Cardiac septum (tissue), 1 donor: ENCODE measurements around the gene CEP162. TPM values are rescaled to one million over a fixed set of nuclear protein-coding genes. Genes with fewer than 3 reads are reported as not detected.
"Not testable (repeated sequence)": the region's sequence is repeated elsewhere in the genome, so short reads cannot be mapped to it uniquely, and the experiment has no call there.

ENCODE experiments used
- DNase-seq: peaks from one replicate; pipeline ENCODE4 v3.0.0-alpha.2; 2020; ENCODE audit warnings: low spot score
- intact Hi-C: fragments of 100-400 bp; cut with DNase I; formaldehyde crosslinking; loops from one replicate; pipeline ENCODE4 v1.14.0; 2022
- total RNA-seq: library from RNA; stranded (reverse); fragmentation: NEBNext Ultra II Directional; extraction: Animal tissue kit (Norgen Biotek cat#: 25700); gene quantifications from one replicate; pipeline ENCODE4 v1.2.1, GENCODE V29; 2021
- donor health status: DM: no; HTN: no; CAD: no.

CEP162 gene
- total RNA-seq, 1 donor from 2014 or later = 4.3 TPM

DNA sequence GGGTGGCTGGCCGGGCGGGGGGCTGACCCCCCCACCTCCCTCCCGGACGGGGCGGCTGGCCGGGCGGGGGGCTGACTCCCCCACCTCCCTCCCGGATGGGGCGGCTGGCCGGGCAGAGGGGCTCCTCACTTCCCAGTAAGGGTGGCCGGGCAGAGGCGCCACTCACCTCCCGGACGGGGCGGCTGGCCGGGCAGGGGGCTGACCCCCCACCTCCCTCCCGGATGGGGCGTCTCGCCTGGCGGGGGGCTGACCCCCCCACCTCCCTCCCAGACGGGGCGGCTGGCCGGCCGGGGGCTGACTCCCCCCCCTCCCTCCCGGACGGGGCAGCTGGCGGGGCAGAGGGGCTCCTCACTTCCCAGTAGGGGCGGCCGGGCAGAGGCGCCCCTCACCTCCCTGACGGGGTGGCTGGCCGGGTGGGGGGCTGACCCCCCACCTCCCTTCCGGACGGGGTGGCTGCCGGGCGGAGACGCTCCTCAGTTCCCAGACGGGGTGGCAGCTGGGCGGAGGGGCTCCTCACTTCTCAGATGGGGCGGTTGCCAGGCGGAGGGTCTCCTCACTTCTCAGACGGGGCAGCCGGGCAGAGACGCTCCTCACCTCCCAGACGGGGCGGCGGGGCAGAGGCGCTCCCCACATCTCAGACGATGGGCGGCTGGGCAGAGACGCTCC lies 17.1 kb upstream of the CEP162 start:
- DNase-seq, intact Hi-C loops: not testable (repeated sequence)

DNA sequence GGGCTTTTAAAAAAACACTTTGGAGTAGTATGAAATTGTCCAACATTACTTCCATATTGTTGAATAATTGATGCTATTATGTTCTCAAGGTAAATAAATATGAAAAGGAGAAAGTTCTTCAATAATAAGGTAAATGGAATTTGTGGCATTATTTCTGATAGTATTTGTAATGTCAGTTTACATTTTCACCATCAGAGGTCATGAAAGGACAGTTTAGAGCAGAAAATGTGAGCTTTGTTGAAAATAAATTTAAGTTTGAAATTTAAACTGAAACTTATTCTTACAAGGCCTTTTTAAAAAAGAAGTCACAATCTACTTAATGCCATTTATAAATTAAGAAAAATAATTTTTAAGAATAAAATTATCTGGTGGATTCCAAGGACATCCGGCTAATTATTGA lies 15.8 kb upstream of the CEP162 start:
- intact Hi-C loops = no loop called here
- DNase-seq = no peak

DNA sequence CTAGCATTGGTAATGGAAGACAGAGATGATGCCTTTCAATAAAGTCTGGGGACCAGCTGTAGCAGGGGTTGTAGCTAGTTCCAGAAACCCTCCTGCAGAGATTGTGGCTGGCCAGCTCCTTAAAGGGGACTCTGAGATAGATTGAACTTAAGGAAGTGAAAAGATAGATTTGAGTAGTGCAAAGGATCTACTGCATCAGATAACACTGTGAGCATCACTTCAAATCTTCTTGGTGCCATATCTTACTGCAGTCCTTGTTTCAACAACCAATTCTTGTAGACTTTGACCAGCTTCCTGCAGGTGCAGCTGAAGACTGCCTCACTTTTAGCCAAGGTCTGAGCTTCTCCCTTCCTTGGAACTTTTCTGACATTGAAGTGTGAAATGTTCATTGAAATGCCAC lies 14.8 kb upstream of the CEP162 start:
- no peak for DNase-seq
- intact Hi-C loops = no loop called here

DNA sequence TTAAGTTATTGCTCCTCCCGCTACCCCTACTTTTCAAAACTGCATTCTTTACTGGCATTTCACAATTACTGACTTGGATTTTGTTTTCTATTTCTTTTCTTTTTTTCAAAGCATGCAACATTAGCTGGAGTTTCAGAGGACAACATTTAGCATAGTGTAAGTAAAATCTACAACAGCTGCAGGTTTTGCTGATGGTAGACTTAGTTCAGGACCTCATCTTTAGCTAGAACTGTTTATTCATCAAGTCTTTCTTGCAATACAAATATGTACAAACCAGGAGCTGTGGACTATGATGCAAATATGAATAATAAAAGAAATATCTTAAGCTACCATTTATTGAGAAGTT lies 728 bp upstream of the CEP162 start:
- intact Hi-C loops = no loop called here
- DNase-seq = no peak

DNA sequence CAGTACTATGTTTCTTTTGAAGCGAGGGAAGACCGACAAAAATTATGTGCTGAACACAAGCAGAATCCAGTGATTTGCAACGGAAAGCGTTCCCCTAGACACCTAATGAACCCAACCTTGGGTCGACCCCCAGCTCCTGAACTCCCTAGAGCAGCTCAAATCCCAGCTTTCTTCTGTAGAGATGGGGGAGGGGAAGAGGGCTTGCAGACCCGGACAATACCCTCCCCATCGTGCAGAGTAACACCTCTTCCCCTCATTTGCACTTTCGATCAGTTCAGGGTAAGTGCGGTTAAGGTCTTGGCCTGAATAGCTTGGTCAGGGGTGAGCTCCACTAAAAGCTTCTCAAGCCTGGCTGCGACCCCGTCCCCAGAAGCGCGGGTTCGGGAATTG lies 404 bp downstream of the CEP162 start:
- intact Hi-C loops = loop anchor here (2.0 kb wide), 1 partner anchor 344 kb away; no protein-coding TSS in a partner anchor
- DNase-seq = no peak

DNA sequence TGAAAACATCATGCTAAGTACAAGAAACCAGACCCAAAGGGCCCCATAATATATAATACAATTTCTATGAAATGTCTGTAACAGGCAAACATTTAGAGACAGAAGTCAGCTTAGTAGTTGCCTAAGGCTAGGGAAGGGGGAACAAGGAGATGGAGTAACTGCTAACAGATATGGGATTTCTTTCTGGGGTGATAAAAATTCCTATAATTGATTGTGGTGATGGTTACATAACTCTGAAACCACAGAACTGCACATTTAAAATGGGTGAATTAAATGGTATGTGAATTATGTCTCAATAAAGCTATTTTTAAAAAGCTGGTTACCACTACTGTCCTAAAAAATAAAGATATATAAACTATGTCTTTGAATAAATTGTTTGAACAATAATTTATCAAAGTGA lies 3.2 kb downstream of the CEP162 start:
- DNase-seq = no peak
- intact Hi-C loops = no loop called here

DNA sequence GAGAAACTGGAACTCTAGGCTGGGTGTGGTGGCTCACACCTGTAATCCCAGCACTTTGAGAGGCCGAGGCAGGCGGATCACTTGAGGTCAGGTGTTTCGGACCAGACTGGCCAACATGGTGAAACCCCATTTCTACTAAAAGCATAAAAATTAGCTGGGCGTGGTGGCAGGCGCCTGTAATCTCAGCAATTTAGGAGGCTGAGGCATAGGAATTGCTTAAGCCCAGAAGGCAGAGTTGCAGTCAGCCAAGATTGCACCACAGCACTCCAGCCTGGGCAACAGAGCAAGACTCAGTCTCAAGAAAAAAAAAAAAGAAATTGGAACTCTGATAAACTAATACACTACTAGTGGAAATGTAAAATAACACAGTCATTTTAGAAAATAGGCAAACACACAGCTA lies 3.8 kb downstream of the CEP162 start:
- intact Hi-C loops, DNase-seq: not testable (repeated sequence)

DNA sequence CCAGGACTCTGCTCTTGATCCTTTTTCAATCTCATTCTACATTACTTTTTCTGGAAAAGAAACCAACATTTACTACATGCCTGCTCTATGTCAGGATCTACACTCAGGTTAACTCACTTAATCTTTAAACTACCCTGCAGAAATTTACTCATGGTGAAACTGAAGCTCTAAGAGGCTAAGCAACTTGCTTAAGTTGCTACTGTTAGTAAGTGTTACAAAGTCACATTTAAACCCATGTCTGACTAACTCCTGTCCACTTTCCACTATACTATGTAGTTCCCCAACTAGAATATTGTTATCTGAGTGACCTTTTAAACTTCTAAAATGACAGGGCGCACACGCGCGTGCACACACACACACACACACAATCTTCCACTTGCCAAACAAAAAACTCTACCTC lies 5.0 kb downstream of the CEP162 start:
- no peak for DNase-seq
- intact Hi-C loops = no loop called here

DNA sequence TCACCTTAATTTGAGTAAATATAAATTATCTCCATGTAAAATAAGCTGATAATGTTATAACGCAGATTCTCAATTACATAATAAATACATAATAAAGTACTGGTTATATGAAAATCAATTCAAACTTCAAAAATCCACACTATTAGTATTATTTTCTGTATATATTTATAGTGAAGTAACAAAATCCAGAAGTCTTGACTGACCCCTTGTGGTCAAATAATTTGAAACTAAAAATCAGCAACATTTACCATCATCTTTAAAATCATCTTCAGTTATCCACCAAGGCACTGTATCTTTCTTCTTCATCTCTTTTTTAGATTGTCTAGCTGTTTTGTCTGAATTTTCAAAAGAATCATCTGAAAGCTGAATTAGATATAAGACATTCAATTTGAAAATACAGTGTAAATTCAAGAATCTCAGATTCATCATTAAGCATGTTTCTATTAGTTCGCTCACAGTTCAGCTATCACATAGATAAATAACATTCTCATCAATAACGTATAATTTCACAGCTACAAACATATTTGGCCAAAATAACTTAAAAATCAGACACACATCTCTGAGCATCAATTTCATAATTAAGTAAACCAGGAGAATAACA lies 6.5 kb downstream of the CEP162 start:
- no peak for DNase-seq
- intact Hi-C loops = no loop called here

DNA sequence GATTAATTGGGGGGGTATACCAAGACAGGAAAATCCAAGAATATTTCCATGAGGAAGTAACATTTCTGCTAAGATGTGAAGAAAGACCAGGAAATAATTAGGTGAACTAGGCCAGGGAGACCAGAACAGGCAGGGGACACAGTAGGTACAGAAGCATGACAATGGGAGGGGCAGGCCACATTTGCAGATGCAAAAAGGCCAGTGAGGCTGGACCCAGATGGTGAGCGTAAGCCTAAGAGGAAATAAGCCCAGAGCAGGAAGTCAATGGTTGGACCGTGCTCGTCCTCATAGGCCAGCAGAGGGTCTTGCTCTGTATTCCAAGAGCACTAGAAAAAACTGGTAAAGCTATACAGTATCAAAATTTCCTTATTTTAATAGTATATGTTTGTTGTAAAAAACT lies 9.4 kb downstream of the CEP162 start:
- intact Hi-C loops = no loop called here
- no peak for DNase-seq

DNA sequence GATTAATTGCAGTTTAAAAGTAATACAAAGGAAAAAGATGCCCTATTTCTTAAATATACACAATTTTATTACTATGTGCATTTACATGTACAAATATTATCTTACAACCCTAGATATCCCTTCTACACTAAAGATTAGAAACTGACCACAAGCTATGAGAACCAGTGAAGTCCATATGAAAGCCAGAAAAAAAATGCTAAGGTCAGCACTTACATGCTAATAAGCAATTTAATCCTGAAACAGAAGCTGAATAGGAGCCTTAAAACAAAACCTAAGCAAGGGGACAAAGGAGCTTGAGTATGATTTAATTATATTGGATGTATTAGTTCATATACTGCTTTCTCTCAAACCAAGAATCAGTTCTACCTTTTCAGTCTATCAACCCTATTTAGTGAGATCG lies 14.2 kb downstream of the CEP162 start:
- no peak for DNase-seq
- intact Hi-C loops = no loop called here

DNA sequence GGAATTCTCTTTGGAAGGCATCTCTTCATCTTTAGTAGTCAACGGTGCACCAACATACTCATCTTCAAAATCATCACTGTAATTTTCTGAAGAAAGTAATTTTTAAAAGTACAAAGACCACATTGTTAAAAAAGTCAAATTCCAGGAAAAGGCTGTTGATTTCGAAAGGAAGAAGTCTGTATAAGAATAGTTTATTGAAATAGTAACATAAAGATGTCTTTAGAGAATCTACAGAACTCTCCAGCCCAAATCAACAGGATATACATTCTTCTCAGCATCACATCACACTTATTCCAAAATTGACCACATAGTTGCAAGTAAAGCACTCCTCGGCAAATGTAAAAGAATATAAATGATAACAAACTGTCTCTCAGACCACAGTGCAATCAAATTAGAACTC lies 23.4 kb downstream of the CEP162 start:
- DNase-seq = no peak
- intact Hi-C loops = no loop called here

DNA sequence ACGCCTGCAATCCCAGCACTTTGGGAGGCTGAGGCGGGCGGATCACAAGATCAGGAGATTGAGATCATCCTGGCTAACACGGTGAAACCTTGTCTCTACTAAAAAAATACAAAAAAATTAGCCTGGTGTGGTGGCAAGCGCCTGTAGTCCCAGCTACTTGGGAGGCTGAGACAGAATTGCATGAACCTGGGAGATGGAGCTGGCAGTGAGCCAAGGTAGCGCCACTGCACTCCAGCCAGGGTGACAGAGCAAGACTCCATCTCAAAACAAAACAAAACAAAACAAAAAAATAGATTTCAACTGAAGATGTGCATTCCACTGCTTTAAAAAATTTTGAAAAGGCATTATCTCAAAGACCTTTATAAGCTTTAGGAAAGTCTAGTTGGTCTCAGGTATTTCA lies 27.5 kb downstream of the CEP162 start:
- intact Hi-C loops, DNase-seq: not testable (repeated sequence)

DNA sequence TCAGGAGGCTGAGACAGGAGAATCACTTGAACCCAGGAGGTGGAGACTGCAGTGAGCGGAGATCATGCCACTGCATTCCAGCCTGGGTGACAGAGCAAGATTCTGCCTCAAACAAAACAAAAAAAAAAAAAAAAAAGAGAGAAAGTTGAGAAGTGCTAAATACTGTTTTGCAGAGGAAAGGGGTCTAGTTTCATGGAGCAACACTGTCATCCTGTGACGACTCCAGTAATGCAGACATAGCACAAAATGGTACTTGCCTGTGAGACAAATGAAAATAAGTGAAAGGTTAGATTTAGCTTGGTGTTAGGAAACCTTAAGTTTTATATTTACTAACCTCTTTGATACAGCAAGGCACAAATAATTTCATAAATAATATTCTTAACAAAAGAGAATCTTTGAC lies 29.7 kb downstream of the CEP162 start:
- intact Hi-C loops = no loop called here
- no peak for DNase-seq

DNA sequence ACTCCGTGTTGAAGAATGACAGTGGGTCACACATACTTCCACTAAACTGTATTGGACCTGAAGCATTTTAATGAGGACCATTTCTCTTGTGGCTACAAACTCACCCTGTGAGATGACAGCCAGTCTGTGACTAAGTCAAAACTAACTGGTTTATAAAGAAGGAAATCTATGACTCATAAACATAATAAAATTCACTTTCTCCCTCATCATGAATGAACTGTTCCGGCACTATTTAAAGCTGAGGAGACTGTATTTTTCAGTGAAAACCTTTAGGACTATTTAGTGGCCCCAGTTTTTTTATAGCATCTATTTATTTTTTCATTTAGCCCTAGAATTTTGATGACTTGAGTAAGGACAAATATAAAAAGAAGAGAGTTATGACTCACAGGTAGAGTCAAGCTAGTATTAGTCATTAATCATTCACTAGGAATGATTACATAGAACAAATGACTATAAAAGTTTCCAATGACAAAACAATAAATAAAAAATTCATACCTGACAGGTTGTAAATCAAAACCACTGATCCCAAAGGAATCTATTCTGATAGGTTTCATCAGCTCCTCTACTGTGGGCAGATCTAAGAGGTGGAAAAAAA lies 34.2 kb downstream of the CEP162 start:
- intact Hi-C loops = no loop called here
- no peak for DNase-seq

DNA sequence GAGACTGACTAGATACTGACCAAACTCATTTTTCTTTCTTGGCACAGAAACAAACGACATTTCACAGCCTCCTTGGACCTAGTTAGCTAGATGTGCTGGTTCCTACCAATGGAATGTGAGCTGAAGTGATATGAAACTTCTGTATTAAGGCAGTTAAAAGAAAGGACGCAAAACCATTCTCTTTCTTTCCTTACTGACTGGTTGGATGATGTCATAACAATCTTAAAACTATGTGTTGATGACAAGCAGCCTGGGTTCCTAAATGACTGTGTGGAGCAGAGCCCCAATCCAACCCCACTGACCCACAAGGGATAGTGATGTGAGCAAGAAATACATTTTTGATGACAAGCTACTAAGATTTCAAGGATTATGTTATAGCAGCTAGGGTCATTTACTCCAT lies 35.6 kb downstream of the CEP162 start:
- intact Hi-C loops = no loop called here
- no peak for DNase-seq

DNA sequence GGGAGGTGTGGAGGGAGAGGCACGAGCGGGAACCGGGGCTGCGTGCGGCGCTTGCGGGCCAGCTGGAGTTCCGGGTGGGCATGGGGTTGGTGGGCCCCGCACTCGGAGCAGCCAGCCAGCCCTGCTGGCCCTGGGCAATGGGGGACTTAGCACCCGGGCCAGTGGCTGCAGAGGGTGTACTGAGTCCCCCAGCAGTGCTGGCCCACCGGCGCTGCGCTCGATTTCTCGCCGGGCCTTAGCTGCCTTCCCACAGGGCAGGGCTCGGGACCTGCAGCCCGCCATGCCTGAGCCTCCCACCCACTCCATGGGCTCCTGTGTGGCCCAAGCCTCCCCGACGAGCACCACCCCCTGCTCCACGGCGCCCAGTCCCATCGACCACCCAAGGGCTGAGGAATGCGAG lies 38.1 kb downstream of the CEP162 start:
- DNase-seq, intact Hi-C loops: not testable (repeated sequence)

DNA sequence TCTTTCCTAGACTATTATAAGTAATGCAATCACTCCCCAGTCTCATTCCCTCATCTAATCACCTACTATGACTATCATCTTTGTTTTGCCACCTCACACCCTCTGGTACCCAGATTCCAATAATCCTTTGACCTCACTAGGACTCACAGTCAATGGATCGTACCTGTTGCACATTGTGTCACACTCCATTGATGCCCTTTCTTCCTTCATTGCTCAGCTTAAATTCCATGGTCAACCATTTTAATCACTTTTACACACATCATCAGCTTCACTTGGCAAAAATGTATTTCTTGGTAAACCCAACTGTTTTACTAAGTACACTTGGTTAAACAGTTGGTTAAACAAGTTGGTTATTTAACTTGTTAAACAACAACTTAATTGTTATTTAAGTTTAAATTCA lies 44.0 kb downstream of the CEP162 start:
- no peak for DNase-seq
- intact Hi-C loops = no loop called here

DNA sequence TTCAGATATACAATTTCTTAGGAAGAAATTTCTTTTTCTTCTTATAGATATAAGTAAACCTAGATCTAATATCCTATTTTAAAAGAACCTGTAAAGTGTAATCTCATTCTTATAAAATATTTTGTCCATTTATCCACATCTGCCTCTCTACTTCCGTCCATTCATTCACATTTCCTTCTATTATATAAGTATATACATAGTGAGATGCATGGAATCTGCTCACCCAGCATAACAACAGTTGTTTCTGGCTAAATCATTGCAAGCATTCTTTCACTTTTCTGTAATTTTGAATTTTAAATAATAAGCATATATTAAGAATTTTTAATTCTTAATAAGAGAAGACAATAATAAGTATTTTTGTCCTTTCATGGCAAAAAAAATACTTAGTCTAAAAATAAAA lies 45.4 kb downstream of the CEP162 start:
- intact Hi-C loops = no loop called here
- DNase-seq = no peak

DNA sequence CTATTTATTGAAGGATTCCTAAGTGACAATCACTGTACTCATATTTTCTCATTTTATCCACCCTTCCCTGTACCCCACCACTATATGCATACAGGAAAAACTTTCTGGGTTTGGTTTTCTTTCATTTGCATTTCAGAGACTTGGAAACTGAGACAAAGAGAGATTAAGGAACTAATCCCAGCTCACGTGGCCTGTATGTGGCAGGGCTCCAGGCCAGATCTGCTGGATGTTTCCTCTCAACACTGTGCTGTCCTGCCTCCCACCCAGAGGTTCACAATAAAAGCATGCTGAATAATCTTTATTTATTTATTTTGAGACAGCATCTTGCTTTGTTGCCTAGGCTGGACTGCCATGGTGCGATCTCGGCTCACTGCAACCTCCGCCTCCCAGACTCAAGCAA lies 50.2 kb downstream of the CEP162 start:
- intact Hi-C loops = no loop called here
- no peak for DNase-seq

DNA sequence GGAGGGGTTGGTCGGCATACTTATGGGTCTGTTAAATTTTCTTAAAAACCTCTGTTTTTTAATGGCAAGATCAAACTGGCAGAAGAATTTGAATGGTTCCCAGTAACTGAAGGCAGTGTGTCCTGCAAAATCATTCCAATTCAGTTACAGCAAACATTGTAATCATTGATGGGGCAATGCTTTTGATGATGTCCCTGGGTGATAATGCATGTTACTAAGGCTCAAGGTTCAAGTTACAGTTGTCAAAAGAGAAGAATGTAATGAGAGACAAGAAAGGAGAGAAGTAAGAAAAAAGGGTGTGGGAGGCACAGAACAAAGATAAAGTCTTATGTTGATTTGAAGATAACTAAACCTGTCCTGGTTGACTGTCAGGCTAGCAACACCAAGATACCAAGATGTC lies 54.9 kb downstream of the CEP162 start:
- intact Hi-C loops = no loop called here
- no peak for DNase-seq

DNA sequence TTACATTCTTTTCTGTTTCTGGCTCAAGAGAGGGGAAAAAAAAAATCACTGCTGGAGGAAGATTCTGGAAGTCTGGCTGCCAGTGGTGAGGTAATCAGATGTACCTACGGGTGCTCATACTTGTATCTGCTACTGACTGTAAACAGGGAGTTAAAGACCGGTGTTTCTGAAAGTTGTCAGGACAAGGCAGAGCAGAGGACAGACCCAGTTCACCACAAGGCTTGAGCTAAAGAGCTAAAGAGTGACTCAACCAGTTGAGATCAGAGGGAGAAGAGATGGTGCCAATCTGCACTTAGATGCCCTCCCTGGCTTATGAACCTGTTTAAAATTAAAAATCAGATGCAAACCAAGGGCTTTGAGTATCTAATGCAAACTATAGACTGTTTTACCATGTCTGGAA lies 55.4 kb downstream of the CEP162 start:
- DNase-seq = no peak
- intact Hi-C loops = no loop called here
